HEK293 (cell line): Measurements from ENCODE around the gene CLEC2L.

Source experiments
- CTCF ChIA-PET: fragments of 350-600 bp; formaldehyde crosslinking; extraction: SDS; loops from one replicate; lab custom pipeline; 2021; ENCODE audit warnings: antibody characterized with exemption; lab: Yijun Ruan, JAX
- POLR2A ChIA-PET: fragments of 300-600 bp; formaldehyde crosslinking; extraction: SDS; loops from one replicate; lab custom pipeline; 2020; ENCODE audit warnings: antibody characterized with exemption, inconsistent platforms; lab: Yijun Ruan, JAX
- H3K27ac ChIP-seq: fragments of 200-500 bp; sonication (Bioruptor generic); 2 replicates; pipeline ENCODE4 v1.5.1; 2014; ENCODE audit warnings: low read depth, low read length, control low read depth, inconsistent platforms; ENCODE audit errors: extremely low read depth
- H3K36me3 ChIP-seq, 2 experiments: fragments of 200-500 bp in 1 of 2; sonication (Bioruptor generic) in 1 of 2; 1 replicate in 1 of 2; 2 replicates in 1 of 2; pipeline ENCODE4 v1.5.1; 2014 to 2017; ENCODE audit warnings: inconsistent platforms in 2 of 2, low read length in 2 of 2; ENCODE audit not compliant: control insufficient read depth in 2 of 2, insufficient read depth in 1 of 2
- H3K4me1 ChIP-seq: fragments of 200-500 bp; sonication (Bioruptor generic); 2 replicates; pipeline ENCODE4 v1.5.1; 2014; ENCODE audit warnings: mild to moderate bottlenecking, low read length, inconsistent platforms; ENCODE audit not compliant: control insufficient read depth, insufficient read depth
- H3K4me3 ChIP-seq: 2 replicates; pipeline ENCODE4 v1.5.1; 2011; ENCODE audit warnings: low read depth, mild to moderate bottlenecking, control low read depth, low read length, moderate library complexity
- H3K9me3 ChIP-seq: fragments of 200-500 bp; sonication (Bioruptor generic); 2 replicates; pipeline ENCODE4 v1.5.1; 2014; ENCODE audit warnings: low read depth, low read length, inconsistent platforms; ENCODE audit not compliant: control insufficient read depth, insufficient read depth
- BCL6B ChIP-seq: fragments of 450-650 bp; formaldehyde crosslinking; IDR thresholded peaks from 2 replicates; pipeline ENCODE4 v1.5.1; 2017; ENCODE audit warnings: missing biosample characterization, missing genetic modification characterization
- HOXD13 ChIP-seq: sonication (generic); formaldehyde crosslinking; IDR thresholded peaks from 2 replicates; pipeline ENCODE4 v1.8.0; 2022; ENCODE audit warnings: missing genetic modification reagents, borderline replicate concordance
- KLF1 ChIP-seq: fragments of 450-650 bp; formaldehyde crosslinking; IDR thresholded peaks from 2 replicates; pipeline ENCODE4 v1.5.1; 2016; ENCODE audit warnings: missing biosample characterization, missing genetic modification characterization
- PBX3 ChIP-seq: sonication (generic); formaldehyde crosslinking; IDR thresholded peaks from 2 replicates; pipeline ENCODE4 v1.8.1; 2022; ENCODE audit warnings: mild to moderate bottlenecking, moderate library complexity, missing genetic modification reagents
- PRDM1 ChIP-seq: fragments of 450-650 bp; formaldehyde crosslinking; IDR thresholded peaks from 2 replicates; pipeline ENCODE4; 2016; ENCODE audit warnings: missing biosample characterization, missing genetic modification characterization
- REST ChIP-seq: fragments of 450-650 bp; formaldehyde crosslinking; IDR thresholded peaks from 2 replicates; pipeline ENCODE4 v1.5.1; 2016; ENCODE audit warnings: missing biosample characterization, missing genetic modification characterization
- SCRT1 ChIP-seq: fragments of 450-650 bp; formaldehyde crosslinking; IDR thresholded peaks from 2 replicates; pipeline ENCODE4 v1.5.1; 2016; ENCODE audit warnings: missing biosample characterization, missing genetic modification characterization, borderline replicate concordance
- TRIM28 ChIP-seq: IDR thresholded peaks from 2 replicates; pipeline ENCODE4 v1.6.1; 2011; ENCODE audit warnings: low read length, control low read depth, borderline replicate concordance
- TSHZ1 ChIP-seq: fragments of 450-650 bp; formaldehyde crosslinking; IDR thresholded peaks from 2 replicates; pipeline ENCODE4 v1.5.1; 2016; ENCODE audit warnings: missing biosample characterization, missing genetic modification characterization, borderline replicate concordance
- ZIC2 ChIP-seq: fragments of 450-650 bp; formaldehyde crosslinking; IDR thresholded peaks from 2 replicates; pipeline ENCODE4 v1.5.1; 2016; ENCODE audit warnings: missing biosample characterization, missing genetic modification characterization
- ZNF146 ChIP-seq: fragments of 450-650 bp; formaldehyde crosslinking; IDR thresholded peaks from 2 replicates; pipeline ENCODE4 v1.5.1; 2016; ENCODE audit warnings: missing biosample characterization, missing genetic modification characterization
- ZNF184 ChIP-seq: fragments of 450-650 bp; IDR thresholded peaks from 2 replicates; pipeline ENCODE4 v1.5.1; 2018; ENCODE audit warnings: missing biosample characterization, mild to moderate bottlenecking, missing genetic modification characterization
- ZNF19 ChIP-seq: fragments of 450-650 bp; formaldehyde crosslinking; IDR thresholded peaks from 2 replicates; pipeline ENCODE4; 2016; ENCODE audit warnings: missing biosample characterization, missing genetic modification characterization, low read depth
- ZNF239 ChIP-seq: fragments of 450-650 bp; formaldehyde crosslinking; IDR thresholded peaks from 2 replicates; pipeline ENCODE4 v1.5.1; 2016; ENCODE audit warnings: missing biosample characterization, missing genetic modification characterization
- ZNF394 ChIP-seq: fragments of 450-650 bp; formaldehyde crosslinking; IDR thresholded peaks from 2 replicates; pipeline ENCODE4 v1.5.1; 2016; ENCODE audit warnings: missing biosample characterization, missing genetic modification characterization, mild to moderate bottlenecking, moderate library complexity, borderline replicate concordance
- ZNF548 ChIP-seq: fragments of 450-650 bp; formaldehyde crosslinking; IDR thresholded peaks from 2 replicates; pipeline ENCODE4 v1.5.1; 2016; ENCODE audit warnings: missing biosample characterization, missing genetic modification characterization
- ZNF658 ChIP-seq: fragments of 450-650 bp; formaldehyde crosslinking; IDR thresholded peaks from 2 replicates; pipeline ENCODE4; 2016; ENCODE audit warnings: missing biosample characterization, missing genetic modification characterization
- ZSCAN4 ChIP-seq: fragments of 450-650 bp; formaldehyde crosslinking; IDR thresholded peaks from 2 replicates; pipeline ENCODE4 v1.5.1; 2017; ENCODE audit warnings: missing biosample characterization, missing genetic modification characterization

Gene CLEC2L

GRCh38 chr7:139540203-139540602 lies 16.7 kb downstream of the CLEC2L start:
- Histone ChIP-seq H3K27ac (no peak overlapping the region), H3K4me1 (no peaks in the 10 kb centered on the region), H3K4me3 (no peak overlapping the region)
- TF ChIP-seq ZNF548 (tag by site-specific recombination) (no peak), ZNF394 (no peak), PRDM1 (no peak), BCL6B (no peak), KLF1 (no peak), ZNF146 (tag by site-specific recombination) (no peak), REST (tag by site-specific recombination) (no peak), ZNF658 (tag by site-specific recombination) (no peak), ZNF19 (tag by site-specific recombination) (no peak), TRIM28 (no peak), ZNF184 (tag by site-specific recombination) (no peak), HOXD13 (no peak), ZNF239 (tag by site-specific recombination) (no peak), TSHZ1 (tag by site-specific recombination) (no peak), PBX3 (CRISPR knock-in tag) (no peak), ZSCAN4 (tag by site-specific recombination) (no peak), SCRT1 (tag by site-specific recombination) (no peak), ZIC2 (tag by site-specific recombination) (no peak)
- TF ChIP-seq, all 188 proteins: peak for 0
- POLR2A ChIA-PET: no interaction called here
- H3K9me3 ChIP-seq: no peaks in the 10 kb centered on the region
- CTCF ChIA-PET: interaction anchor here (0.5 to 1.7 kb wide), 2 partner anchors 41 to 385 kb away, joined by 4 to 5 read pairs; no protein-coding TSS in a partner anchor
- no peaks in the 10 kb centered on the region for H3K36me3 ChIP-seq
